Fibroblast of skin of left quadriceps (primary cell): ENCODE measurements around the gene RHBDF2.

Experiments
- DNase-seq, 2 experiments: peaks; one replicate each; pipeline ENCODE4 v3.0.0-alpha.2; 2013; ENCODE audit warnings: low read depth in 2 of 2

RHBDF2 gene

DNA sequence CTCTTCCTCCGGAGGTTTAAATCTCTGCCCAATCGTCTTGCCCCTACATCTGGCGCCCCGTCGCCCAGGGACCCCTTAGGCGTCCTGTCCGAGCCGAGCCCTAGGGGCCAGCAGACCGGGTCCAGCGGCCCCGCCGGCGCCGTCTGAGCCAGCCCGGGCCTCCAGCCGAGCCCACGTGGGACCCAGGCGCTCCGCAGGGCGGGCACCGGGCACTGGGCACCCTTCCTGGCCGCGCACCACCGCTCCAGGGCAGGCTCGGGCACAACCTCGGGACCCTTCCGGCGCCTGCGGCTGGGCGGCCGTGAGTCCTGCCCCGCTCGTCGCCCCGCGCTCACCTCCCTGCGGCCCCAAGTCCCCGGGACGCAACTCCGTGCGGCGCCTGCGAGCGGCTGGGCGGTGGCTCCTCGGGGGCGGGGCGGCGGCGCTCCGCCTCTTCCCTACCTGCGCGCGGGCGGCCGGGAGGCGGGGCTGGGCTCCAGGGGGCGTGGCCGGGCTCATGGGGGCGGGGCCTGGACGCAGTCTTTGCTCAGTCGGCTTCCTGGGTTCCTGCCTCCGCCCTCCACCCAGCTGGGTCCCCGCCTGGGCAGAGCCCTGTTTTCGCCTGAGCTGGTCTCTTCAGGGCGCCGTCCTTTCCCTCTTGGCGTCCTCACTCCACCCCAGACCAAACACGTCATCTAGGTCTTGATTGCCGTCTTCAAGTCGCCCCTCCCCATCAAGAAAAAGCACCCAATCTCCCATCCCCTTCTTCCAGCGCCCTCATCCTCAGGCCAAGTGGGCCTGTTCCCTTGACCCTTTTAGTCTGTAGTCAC lies at the start of gene RHBDF2:
RHBDF2 (minus strand) TSS at position 406 of the 809 bp plus-strand sequence. CDS start 19,899 bp downstream, outside the sequence.
- no peak for DNase-seq

DNA sequence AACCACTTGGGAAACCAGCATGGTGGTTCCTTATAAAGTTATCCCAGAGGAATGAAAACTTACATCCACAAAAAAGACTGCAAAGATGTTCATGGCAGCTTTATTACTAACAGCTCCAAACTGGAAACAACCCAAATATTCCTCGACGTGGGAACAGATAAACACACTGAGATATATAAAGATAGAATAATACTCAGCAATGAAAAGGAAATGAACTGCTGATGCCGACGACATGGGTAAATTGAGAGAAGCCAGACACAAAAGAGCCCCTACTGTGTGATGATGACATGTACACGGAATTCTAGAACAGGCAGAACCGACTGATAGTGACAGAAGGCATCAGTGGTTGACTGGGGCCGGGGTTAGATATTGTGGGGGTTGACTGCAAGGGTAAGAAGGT lies 48.3 kb upstream of the RHBDF2 start:
- DNase-seq = no peak

DNA sequence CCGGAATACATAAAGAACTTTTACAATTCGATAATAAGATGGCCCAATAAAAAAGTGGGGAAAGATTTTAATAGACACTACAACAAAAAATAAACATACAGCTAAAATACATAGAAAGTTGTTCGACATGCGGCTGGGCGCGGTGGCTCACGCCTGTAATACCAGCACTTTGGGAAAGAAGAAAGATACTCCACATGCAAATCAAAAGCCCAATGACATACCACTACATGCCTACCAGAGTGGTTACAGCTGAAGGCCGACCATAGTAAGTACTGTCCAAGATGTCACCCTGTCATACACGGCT lies 47.9 kb upstream of the RHBDF2 start:
- DNase-seq = no peak

DNA sequence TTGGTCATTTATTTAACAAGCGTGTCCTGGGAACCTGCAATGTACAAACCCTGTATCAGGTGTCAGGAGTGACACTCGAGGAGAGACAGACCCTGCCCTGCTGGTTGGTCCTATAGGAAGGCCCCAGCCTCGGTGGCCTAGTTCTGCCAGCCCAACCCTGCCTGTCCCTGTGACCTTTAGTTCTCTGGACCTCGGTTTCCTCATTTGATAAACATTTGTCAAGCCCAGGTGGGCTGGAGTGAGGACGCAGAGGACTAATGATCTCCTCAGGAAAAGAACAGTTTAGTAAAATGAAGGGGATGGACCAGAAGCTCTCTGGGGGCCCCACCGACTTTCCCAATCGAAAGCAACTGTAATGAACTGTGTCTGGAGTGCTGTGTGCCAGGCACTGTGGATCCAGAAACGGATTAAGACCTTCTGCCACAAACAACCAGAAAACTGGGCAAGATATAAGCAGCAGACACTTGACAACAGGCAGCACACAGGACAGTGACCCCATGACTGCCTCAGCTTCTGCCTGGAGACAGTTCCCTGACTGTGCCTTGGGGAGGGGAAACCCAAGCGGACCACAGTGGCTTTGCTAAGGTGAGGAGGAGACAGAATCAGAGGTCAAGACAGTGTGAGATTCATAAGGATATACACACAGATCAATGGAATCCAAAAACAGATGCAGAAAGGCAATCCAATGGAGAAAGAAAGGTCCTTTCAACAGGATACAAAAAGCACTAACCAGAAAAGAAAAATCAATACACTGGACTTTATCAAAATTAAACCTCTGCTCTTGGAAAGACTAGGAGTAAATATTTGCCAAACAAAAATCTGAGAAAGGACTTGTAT lies 47.4 kb upstream of the RHBDF2 start:
- no peak for DNase-seq

DNA sequence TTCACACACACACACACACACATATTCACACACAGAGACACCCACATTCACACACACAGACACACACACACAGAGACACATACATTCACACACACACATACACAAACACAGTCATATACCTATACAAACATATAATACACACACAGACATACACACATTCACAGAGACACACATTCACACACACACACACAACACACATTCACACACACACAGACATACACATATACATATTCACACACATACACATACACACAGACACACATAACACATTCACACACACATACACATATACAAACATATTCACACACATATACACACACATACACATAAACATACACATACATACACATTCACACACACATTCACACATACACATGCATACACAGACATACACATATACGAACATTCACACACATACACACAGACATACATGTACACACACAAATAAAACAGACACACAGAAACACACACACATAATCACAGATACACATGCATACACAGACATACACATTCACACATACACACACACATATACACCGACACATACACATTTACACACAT lies 46.5 kb upstream of the RHBDF2 start:
- no peak for DNase-seq

DNA sequence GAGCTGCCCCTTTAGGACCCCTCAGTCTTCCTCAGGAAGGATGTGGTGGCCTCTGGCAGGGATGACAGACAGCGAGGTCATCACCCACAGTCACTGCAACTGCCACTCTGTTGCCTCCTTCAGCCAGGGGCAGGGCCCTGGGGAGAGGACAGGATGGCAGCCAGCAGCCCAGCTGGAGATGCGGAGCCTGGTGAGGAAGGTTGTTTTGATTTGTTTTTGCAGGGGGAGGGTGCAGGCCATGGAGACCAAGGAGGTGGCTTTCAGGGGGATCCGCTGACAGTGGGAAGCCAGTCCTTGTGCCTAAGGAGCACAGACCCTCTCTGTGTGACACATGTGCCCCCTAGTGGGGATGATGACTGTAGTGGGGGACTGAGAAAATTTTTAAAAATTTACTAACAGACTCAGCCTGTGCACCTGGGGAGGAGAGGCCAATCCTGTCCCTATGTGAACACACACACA lies 46.0 kb upstream of the RHBDF2 start:
- DNase-seq = no peak

DNA sequence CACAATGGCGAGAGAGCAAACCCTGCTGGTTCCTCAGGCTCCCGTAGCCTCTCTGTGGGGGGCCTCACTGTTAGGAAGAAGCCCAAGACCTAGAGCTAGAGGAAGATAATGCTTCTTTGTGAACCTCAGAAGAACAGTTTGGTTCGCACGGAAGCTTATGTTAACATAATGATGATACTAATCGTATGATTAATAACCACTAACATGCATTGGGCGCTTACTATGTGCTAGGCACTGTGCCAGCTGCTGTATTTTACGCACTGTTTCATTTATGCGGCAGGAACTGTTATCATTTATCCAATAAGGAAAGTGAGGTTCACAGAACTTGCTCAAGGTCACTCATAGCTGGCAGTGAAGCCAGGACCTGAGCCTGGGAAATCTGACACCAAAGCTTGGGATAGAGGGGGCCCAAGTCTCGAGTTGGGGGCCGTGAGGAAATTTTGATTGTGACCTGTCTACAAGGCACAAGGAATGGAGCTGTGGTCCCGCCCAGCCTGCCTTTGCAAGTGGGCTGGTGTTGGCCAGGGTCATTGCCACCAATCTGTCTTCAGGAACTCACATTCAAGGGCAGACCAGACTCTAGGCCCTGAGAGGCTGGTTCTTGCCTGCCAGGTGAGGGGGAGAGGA lies 45.4 kb upstream of the RHBDF2 start:
- DNase-seq = peak; percentile 87 to 88

DNA sequence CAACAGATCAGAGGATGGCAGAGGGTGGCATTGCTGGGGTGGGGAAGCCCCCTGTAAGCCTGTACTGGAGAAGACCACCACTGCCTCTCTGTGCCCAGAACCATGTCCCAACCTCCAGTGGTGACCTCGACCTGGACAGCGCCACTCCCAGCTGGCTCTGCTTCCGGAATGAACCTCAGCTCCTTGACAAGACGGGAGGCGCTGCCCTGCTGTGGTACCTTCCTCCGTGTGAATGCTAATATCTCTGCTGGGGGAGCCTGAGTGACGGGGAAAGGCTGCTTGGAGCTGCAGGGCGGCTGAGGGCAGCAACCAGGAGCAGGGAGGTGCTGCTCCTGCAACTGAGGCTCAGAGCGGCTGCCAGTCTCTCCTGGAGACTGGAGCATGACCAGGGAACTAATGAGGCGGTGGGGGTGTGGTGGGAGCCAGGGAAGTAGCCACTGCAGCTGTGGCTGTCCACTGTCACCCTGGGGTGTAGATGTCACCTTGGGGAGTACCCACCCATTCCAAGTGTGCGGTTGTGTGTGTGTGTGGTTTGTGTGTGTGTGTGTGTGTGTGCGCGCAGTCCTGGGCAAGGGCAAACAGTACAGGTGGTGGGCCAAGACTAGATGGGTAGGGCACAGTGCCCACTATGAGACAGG lies 44.8 kb upstream of the RHBDF2 start:
- DNase-seq = no peak

DNA sequence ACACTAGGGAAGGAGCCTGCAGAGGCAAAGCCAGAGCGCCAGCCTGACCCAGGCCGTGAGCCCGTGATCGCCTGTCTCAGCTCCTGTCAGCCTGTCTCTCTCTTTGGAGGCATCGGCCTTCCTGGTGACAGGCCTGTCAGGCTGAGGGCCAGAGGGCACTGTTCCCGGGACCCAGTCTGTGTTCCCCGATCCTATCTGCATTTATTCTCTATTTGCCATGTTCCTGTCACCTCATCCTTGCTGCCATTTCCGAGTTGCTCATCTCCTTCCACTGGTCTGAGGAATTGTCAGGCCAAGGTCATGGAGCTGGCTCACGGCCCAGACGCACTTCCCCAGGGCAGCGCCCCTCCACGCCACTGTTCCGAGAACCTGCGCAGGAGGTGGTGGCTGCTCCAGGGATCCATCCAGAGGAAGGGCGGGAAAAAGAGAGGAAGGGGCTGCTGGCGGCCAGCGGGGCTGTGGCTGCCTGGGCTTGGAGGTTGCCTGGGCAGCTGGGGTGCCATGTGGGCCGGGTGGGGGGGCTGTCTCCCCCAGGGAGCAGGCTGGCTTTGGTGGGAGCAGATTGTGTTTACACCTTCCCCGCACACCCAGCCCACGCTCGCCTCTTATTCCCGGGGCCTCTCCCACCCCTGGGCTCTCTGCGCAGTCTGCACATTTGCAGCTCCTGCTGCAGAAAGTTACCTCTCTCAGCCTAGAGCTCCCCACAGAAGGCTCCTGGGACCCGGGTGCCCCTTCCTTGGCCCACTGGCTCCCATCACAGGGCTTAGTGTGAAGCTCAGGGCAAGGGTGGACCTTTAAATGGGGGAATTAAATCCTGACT lies 43.5 kb upstream of the RHBDF2 start:
- no peak for DNase-seq

DNA sequence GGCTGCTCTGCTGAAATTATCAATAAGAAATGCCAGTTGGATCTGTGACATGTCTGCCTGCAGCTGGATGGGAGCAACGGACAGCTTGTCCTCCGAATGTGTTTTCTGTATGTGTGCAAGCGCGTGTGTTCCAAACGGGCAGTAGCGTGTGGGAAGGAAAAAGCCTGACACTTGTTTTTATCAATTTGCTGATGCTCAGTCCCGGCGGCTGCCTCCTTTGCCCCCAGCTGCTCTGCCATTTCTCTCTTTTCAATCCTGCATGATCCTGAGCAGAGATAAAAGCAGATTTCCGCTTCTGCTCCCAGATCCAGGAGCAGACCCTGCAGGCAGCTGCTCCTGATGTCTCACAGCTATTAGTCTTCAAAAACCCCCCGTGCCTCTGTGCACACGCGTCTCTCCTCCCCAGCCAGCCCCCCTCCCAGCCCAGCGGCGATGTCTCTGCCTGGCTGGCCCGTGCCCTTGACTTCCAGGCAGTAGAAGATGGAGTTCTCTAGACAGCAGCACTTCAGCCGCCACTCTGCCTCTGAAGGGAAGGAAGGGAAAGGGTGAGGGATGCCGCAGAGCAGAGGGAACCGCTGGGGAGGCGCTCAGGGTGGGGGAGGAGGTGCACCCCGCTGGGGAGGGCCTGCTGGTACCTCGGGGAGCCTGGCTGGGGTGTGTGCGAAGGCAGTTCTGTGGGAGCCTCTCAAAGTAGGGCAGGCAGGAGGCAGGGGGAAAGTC lies 42.8 kb upstream of the RHBDF2 start:
- no peak for DNase-seq

DNA sequence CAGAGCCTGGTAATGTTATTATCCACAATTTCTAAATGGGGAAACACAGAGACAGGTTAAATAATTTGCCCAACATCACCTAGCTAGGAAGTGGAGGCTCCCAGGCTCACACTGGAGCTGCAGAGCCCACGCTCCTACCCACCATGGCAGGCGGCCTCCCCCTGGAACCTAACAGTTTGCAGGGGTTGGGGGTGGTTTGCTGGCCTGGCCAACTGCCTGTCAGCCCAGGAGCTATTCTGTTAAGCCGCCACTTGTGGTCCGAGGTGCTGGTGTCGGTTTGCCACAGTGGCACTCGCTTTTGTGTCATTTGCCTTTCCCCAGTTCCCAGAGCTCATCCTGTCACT lies 42.2 kb upstream of the RHBDF2 start:
- DNase-seq = no peak

DNA sequence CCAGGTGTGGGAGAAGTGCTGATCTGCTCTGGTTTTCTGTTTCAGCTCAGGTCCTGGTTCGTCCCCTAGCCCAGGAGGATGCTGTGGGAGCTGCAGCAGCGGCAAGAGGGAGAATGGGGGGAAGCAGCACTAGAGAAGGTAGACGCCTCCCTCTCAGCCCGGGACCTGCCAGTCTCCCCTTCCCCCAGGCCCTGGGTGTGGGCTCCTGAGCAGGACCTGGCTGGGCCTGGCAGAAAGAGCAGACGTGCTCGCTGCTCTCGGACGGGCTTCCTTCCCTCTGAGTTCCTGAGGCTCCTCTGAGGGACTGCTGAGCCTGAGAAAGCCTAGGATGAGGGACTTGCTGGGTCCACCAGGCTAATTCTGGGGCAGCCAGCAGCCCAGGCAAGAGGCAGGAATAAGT lies 41.8 kb upstream of the RHBDF2 start:
- DNase-seq = no peak

DNA sequence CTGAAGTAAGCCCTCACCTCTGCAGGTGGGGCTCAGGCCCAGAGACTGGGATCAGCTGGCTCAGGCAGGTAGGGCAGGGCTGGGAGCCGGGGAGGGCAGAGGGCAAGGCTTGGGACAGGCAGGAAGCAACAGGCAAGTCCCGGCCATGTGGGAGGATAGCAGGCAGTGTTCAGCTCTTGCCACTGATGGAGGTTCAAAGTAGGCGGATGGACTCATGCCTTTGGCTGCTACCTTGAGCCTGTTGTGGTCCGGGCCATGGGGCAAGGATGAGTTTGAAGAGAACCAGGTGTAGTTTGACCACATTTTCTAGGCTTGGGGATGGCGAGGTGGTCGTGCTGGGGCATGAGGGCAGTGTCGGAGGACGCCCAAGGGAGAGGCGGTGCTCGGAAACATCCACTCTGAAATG lies 41.3 kb upstream of the RHBDF2 start:
- no peak for DNase-seq

DNA sequence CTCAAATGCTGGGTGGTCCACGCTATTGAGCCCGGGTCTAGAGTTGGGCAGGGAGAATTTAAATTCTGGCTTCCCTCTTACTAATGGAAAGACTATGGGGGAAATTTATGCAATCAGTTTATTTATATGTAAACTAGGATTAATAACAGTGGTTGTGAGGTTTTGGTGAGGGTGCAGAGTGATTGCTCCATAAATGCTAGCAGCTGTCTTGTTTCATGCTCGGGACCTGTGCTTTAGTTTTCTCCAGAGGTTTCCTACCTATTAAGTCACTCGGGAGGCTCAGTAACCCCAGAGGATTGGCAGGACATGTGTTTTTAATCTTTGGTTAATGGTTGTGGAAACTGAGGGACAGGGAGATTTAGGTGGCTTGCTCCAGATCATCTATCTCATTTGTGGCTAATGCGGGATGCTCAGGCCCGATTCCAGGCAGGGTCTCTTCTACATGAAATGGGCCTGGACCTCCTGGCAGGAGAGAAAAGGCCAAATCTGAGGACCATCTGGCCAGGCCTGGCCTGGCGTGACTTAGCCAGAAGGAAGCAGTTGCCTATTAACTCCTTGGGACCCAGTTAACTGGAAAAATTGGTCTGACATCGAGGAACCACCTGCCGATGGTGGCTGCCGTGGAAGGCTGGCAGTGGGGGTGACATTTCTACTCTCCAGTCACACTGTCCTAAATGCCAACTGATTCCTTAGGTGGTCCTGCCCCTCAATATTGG lies 40.7 kb upstream of the RHBDF2 start:
- no peak for DNase-seq

DNA sequence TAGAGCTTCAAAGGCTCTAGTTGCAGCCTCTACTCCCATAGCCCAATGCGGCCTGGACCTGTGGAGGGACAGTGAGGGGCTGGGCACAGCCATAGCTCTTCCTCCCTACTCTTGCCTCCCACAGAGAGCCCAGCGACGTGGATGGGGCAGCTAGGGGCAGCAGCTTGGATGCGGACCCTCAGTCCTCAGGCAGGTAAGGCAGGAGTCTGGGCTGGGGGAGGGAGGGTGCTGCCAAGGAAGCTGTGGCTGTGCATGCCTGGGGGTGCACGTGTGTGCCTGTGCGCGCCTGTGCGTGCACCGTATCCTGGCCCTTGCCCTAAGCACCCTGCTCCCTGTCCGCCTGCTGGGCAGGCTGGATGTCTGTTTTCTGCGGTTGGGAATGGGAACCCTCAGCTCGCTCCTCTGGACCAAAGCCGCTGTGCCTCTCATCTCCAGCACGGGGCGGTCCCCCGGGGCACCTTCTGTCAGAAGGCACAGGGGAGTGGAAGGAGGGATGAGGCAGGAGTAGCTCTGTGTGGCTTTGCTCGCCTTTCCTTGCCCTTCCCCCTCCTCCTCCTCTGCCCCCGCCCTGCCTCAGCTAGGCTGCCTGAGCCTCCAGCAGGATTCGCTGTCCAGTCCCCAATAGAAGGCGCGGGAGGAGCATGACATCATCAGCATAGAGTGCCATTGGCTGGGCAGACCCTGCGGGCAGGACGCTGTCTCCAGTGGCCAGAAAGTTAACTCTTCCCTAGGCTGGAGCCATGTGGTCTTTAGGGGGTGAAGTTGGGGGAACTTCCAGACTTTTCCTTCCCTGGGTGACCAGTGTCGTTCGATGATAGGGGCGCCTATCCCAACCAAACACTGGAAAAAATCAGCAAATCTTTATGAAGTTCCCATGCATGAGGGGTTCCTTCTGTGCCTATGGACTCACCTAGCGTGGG lies 39.4 kb upstream of the RHBDF2 start:
- DNase-seq = peak; percentile 83 to 85

DNA sequence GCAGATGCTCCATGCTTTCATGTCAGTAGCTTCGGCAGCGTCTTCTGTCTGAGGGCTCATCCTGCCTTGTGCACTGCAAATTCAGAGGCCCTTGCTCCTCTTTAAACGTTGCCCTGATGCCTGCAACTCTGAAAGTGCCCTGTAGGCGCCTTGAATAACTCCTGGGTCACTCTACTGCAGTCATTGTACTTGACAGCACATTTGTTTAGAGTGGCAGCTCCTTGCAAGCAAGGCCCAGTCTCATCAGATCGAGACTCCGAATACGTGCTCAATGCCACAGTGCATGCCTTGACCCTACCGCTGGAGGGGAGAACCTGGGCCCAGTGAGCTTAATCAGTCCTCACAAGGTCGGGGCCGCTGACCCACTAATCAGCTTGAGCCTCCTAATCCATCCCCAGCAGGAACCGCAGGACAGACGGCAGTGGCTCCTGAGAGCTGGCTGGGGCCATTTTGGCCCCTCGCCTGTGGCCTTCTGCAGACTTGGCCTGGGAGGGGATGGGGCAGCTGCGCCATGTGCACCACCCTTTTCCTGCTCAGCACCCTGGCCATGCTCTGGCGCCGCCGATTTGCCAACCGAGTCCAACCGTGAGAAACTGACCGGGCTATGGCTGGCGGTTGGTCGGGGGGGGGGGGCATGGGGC lies 38.5 kb upstream of the RHBDF2 start, which contains the start of gene PRCD:
PRCD (plus strand) TSS at position 414 of the 641 bp plus-strand sequence; CDS start at position 512, 98 bp downstream.
- no peak for DNase-seq

DNA sequence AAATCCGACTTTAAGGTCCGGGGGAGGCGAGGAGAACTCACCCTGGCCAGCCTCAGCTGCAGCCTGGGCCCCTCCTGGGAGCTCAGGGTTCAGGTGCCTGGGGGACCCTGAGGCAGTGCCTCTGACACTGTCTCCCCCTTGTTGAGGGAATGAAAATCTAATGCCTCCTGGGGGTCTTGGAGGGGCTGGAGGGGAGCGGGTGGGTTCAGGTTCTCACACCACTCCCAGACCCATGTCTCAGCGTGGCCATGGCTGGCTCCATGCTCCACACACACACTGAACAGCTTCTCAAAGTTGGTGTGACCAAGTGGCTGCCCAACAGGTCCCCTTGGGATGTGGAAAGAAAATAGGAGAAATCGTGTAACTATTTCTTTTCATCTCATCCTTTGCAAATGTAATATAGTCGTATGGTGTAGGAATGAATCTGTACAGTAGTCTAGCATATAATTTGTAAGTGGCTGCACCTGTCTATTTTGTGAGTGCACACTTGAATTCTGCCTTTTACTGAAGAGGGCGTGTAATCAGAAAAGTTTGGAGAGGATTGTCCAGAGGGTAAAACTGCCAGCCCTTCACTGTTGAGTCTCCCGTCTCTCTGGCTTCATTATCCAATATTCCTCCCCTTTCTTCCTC lies 37.8 kb upstream of the RHBDF2 start:
- DNase-seq = no peak
